OCI-LY1 (cell line): ENCODE measurements around the gene INPP4A.

ENCODE experiments used
- H2AFZ ChIP-seq: fragments of 200-600 bp; sonication (generic), shearing (Covaris generic); 2 replicates; pipeline ENCODE4 v1.6.0; 2014; ENCODE audit warnings: antibody characterized with exemption, mild to moderate bottlenecking, low read length
- H3F3A ChIP-seq: fragments of 200-600 bp; sonication (generic), shearing (Covaris generic); 2 replicates; pipeline ENCODE4 v1.6.0; 2014; ENCODE audit warnings: mild to moderate bottlenecking, antibody characterized with exemption, low read length, moderate library complexity; ENCODE audit not compliant: insufficient read depth
- H3K27ac ChIP-seq: fragments of 200-600 bp; sonication (generic); 2 replicates; pipeline ENCODE4 v1.5.1; 2014; ENCODE audit warnings: low read length, mixed run types, mild to moderate bottlenecking, low read depth; ENCODE audit not compliant: poor library complexity, severe bottlenecking
- H3K27me3 ChIP-seq: fragments of 200-600 bp; sonication (generic); 2 replicates; pipeline ENCODE4 v1.6.0; 2014; ENCODE audit warnings: antibody characterized with exemption, mild to moderate bottlenecking, low read length, moderate library complexity; ENCODE audit not compliant: insufficient read depth
- H3K36me3 ChIP-seq: fragments of 200-600 bp; sonication (generic); 2 replicates; pipeline ENCODE4 v1.6.1; 2014; ENCODE audit warnings: mild to moderate bottlenecking, antibody characterized with exemption, low read length, moderate library complexity, mixed read lengths; ENCODE audit not compliant: insufficient read depth
- H3K4me1 ChIP-seq: fragments of 200-600 bp; sonication (generic); 2 replicates; pipeline ENCODE4 v1.5.1; 2014; ENCODE audit warnings: mild to moderate bottlenecking, low read length, moderate library complexity; ENCODE audit not compliant: insufficient read depth, severe bottlenecking
- H3K4me2 ChIP-seq: fragments of 200-600 bp; sonication (generic), shearing (Covaris generic); 2 replicates; pipeline ENCODE4 v1.6.1; 2014; ENCODE audit warnings: low read length
- H3K4me3 ChIP-seq: fragments of 200-600 bp; sonication (generic); 2 replicates; pipeline ENCODE4 v1.5.1; 2014; ENCODE audit warnings: low read length, low read depth, mild to moderate bottlenecking, mixed read lengths; ENCODE audit not compliant: poor library complexity, severe bottlenecking
- H3K79me2 ChIP-seq: fragments of 200-600 bp; shearing (Covaris generic); 2 replicates; pipeline ENCODE4 v1.6.1; 2016; ENCODE audit warnings: mixed run types, low read length, mixed read lengths; ENCODE audit not compliant: insufficient read depth
- H3K9ac ChIP-seq: fragments of 200-600 bp; sonication (generic), shearing (Covaris generic); 2 replicates; pipeline ENCODE4 v1.6.1; 2014; ENCODE audit warnings: mild to moderate bottlenecking, low read length, mixed read lengths
- H3K9me2 ChIP-seq: fragments of 200-600 bp; sonication (generic), shearing (Covaris generic); 2 replicates; pipeline ENCODE4 v1.6.1; 2014; ENCODE audit warnings: low read depth, mild to moderate bottlenecking, low read length, mixed read lengths
- H3K9me3 ChIP-seq: fragments of 200-600 bp; shearing (Covaris generic); 2 replicates; pipeline ENCODE4 v1.6.1; 2014; ENCODE audit warnings: low read length, mixed read lengths
- H4K20me1 ChIP-seq: fragments of 200-600 bp; sonication (generic), shearing (Covaris generic); 2 replicates; pipeline ENCODE4 v1.6.0; 2016; ENCODE audit warnings: mild to moderate bottlenecking, low read length; ENCODE audit not compliant: insufficient read depth
- EZH2 ChIP-seq: fragments of 200-600 bp; sonication (generic), shearing (Covaris generic); IDR thresholded peaks from 2 replicates; pipeline ENCODE4 v1.8.0; 2017; ENCODE audit warnings: borderline replicate concordance, mixed run types, mild to moderate bottlenecking, antibody characterized with exemption, low read length, moderate library complexity, mixed read lengths
- TF ChIP-seq, protein P1 (sequence below): fragments of 200-600 bp; sonication (generic), shearing (Covaris generic); IDR thresholded peaks from 2 replicates; pipeline ENCODE4 v1.5.1; 2017; ENCODE audit warnings: mild to moderate bottlenecking, antibody characterized with exemption, low read length, moderate library complexity, mixed read lengths

INPP4A gene

DNA sequence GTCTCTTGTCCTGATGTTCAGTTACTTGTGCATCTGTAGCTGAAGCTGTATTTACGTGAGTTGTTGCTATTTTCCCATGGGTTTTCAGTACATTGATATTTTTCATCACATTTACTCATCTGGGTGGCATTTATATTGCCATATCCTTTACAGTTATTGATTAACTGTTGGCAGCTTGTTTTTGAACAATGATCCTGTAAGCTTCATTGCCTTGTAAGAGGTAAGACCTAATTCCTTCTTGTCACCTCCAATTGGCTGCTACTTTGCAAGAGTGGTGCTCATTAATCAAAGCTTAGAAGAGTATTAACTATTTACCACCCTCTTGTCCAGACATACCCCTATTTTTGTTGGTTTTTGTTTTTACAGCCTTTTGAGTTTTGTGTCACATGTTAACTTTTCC lies 88.9 kb downstream of the INPP4A start:
- Histone ChIP-seq H3K9ac (no peak overlapping the region), H3K79me2 (no peaks in the 10 kb centered on the region), H3K36me3 (no peaks in the 10 kb centered on the region), H2AFZ (no peak overlapping the region), H3K9me2 (no peaks in the 10 kb centered on the region), H3K27me3 (no peaks in the 10 kb centered on the region), H3K4me1 (no peaks in the 10 kb centered on the region), H3K27ac (no peak overlapping the region), H3K4me3 (no peak overlapping the region), H3K9me3 (no peaks in the 10 kb centered on the region), H4K20me1 (no peaks in the 10 kb centered on the region), H3F3A (no peaks in the 10 kb centered on the region), H3K4me2 (no peak overlapping the region)
- TF ChIP-seq EZH2, result no peak
- TF ChIP-seq, protein P1, sequence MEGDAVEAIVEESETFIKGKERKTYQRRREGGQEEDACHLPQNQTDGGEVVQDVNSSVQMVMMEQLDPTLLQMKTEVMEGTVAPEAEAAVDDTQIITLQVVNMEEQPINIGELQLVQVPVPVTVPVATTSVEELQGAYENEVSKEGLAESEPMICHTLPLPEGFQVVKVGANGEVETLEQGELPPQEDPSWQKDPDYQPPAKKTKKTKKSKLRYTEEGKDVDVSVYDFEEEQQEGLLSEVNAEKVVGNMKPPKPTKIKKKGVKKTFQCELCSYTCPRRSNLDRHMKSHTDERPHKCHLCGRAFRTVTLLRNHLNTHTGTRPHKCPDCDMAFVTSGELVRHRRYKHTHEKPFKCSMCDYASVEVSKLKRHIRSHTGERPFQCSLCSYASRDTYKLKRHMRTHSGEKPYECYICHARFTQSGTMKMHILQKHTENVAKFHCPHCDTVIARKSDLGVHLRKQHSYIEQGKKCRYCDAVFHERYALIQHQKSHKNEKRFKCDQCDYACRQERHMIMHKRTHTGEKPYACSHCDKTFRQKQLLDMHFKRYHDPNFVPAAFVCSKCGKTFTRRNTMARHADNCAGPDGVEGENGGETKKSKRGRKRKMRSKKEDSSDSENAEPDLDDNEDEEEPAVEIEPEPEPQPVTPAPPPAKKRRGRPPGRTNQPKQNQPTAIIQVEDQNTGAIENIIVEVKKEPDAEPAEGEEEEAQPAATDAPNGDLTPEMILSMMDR, result no peak

DNA sequence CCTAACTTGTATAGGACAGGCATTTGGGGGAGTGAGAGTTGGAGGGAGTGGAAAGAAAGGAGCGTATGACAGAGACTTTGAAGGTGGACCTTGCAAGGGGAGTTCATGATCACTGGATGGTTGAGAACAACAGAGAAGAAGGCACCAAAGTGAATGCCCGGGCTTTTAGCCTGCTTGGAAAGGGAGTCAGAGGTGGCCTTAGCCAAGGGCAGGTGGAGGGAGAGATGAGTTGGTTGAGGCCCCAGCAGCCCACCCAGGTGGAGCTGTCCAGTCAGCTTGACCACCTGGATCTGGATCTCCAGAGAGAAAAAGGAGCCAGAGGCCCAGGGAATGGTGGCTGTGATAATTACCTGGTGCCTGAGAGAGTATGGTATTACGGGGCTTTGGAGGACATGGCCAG lies 90.1 kb downstream of the INPP4A start:
- Histone ChIP-seq H4K20me1 (no peaks in the 10 kb centered on the region), H3K9me2 (no peaks in the 10 kb centered on the region), H3K4me1 (no peaks in the 10 kb centered on the region), H3K4me3 (no peak overlapping the region), H3K9ac (no peak overlapping the region), H3K79me2 (no peaks in the 10 kb centered on the region), H3K27ac (no peak overlapping the region), H3K27me3 (no peaks in the 10 kb centered on the region), H3K9me3 (no peaks in the 10 kb centered on the region), H3K36me3 (no peaks in the 10 kb centered on the region), H3K4me2 (no peak overlapping the region), H3F3A (no peaks in the 10 kb centered on the region), H2AFZ (no peak overlapping the region)
- TF ChIP-seq EZH2, result no peak
- TF ChIP-seq, protein P1, result no peak

DNA sequence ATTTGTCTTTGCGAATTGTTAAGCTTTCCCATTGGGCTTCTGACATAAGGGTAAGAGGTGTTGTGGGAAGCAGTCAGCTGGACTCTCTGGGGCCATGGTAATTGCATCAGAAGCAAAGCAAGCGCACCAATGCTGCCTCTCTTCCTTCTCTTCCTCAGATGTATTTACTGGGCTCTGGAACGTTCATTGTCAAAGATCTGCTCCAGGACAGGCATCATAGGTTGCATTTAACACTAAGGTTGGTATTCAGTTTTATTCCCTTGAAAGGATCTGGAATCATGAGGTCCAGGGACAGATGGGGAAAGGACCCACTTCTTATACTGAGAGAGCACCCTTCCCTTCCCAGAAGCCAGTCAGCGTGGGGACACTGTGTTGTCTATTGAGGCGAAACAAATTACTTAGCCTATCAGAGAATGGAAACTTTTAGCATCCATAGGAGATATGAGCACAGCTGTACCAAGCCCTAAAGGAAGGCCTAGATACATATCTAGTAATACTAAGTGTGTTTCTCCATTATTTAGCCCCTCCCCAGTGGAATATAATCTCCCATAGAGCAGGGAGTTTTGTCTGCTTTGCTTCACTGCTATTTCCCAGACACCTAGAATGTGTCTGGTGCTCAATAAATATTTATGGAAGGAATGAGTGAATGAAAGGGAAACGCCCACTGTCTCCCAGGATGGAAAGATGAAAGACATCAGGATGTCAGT lies 91.5 kb downstream of the INPP4A start:
- Histone ChIP-seq H3K9me2 (no peaks in the 10 kb centered on the region), H3K9me3 (no peaks in the 10 kb centered on the region), H3K4me1 (no peaks in the 10 kb centered on the region), H3K9ac (no peak overlapping the region), H3K36me3 (no peaks in the 10 kb centered on the region), H3K79me2 (no peaks in the 10 kb centered on the region), H3K4me3 (no peak overlapping the region), H4K20me1 (no peaks in the 10 kb centered on the region), H3K27me3 (no peaks in the 10 kb centered on the region), H2AFZ (no peak overlapping the region), H3K27ac (no peak overlapping the region), H3K4me2 (no peak overlapping the region), H3F3A (no peaks in the 10 kb centered on the region)
- TF ChIP-seq, protein P1, result no peak
- no peak for TF ChIP-seq EZH2
